Measurements from ENCODE around the gene ST6GAL2.

Gene ST6GAL2

GRCh38 chr2:106932644-106933043 lies 46.7 kb upstream of the ST6GAL2 start:
- ChIA-PET CTCF (no interaction called here), POLR2A (no interaction called here)
- TF ChIP-seq ZBTB1 (tag by site-specific recombination; IDR thresholded peaks at IDR 0.05) (no peak), OSR2 (tag by site-specific recombination; IDR thresholded peaks at IDR 0.05) (no peak), ZNF423 (tag by site-specific recombination; IDR thresholded peaks at IDR 0.05) (no peak), ZNF513 (tag by site-specific recombination; IDR thresholded peaks at IDR 0.05) (no peak), ZNF280D (tag by site-specific recombination; IDR thresholded peaks at IDR 0.05) (no peak), PRDM10 (tag by site-specific recombination; IDR thresholded peaks at IDR 0.05) (no peak)
- TF ChIP-seq, protein P1, sequence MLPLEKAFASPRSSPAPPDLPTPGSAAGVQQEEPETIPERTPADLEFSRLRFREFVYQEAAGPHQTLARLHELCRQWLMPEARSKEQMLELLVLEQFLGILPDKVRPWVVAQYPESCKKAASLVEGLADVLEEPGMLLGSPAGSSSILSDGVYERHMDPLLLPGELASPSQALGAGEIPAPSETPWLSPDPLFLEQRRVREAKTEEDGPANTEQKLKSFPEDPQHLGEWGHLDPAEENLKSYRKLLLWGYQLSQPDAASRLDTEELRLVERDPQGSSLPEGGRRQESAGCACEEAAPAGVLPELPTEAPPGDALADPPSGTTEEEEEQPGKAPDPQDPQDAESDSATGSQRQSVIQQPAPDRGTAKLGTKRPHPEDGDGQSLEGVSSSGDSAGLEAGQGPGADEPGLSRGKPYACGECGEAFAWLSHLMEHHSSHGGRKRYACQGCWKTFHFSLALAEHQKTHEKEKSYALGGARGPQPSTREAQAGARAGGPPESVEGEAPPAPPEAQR (tag by site-specific recombination; IDR thresholded peaks at IDR 0.05), result no peak
- TF ChIP-seq, protein P2, sequence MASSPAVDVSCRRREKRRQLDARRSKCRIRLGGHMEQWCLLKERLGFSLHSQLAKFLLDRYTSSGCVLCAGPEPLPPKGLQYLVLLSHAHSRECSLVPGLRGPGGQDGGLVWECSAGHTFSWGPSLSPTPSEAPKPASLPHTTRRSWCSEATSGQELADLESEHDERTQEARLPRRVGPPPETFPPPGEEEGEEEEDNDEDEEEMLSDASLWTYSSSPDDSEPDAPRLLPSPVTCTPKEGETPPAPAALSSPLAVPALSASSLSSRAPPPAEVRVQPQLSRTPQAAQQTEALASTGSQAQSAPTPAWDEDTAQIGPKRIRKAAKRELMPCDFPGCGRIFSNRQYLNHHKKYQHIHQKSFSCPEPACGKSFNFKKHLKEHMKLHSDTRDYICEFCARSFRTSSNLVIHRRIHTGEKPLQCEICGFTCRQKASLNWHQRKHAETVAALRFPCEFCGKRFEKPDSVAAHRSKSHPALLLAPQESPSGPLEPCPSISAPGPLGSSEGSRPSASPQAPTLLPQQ (tag by site-specific recombination; IDR thresholded peaks at IDR 0.05), result no peak
- Histone ChIP-seq H3K9me3 (ENCODE audit: control insufficient read depth, insufficient read depth, low read depth, low read length) (no peaks in the 10 kb centered on the region), H3K4me1 (ENCODE audit: control insufficient read depth, insufficient read depth, low read length) (no peaks in the 10 kb centered on the region), H3K27ac (ENCODE audit: extremely low read depth, low read depth, low read length) (no peak overlapping the region), H3K4me3 (ENCODE audit: low read depth, low read length) (no peak overlapping the region), H3K36me3 (ENCODE audit: control insufficient read depth in 2 of 2, insufficient read depth in 1 of 2, low read length in 2 of 2) (no peaks in the 10 kb centered on the region)

DNA sequence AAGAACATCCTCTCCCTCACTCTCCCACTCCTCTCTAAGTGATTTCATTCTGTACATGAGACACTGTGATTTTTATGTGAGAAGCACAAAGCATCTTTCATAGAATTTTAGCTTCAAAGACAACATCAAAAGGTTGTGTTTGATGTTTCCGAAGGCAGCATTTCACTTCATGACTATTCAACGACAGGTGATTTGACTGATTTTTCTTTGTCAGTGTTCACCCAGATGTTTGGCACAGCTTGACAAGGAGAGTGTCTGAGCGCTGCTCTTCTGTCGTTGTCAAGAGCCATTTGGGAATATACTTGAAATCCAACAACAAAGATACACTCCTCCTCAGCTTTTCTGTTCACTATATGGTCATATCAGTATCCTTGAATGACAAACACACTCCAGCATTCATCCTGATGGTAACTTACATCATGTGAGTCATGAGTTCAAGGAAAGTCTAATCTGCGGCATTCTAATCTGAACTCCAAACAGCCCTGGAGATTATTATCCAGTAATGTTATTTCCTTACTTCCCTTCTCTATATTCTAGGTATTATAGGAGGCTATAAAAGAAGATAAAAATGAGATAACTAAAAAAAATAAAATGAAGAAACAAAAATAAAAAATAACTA lies 45.9 kb upstream of the ST6GAL2 start:
- no peaks in the 10 kb centered on the region for H3K36me3 ChIP-seq (ENCODE audit: control insufficient read depth in 2 of 2, insufficient read depth in 1 of 2, low read length in 2 of 2)
- H3K4me1 ChIP-seq (ENCODE audit: control insufficient read depth, insufficient read depth, low read length), result no peaks in the 10 kb centered on the region
- TF ChIP-seq ZNF324 (tag by site-specific recombination; IDR thresholded peaks at IDR 0.05) (no peak), HOXC10 (CRISPR knock-in tag; IDR thresholded peaks at IDR 0.05) (no peak), REPIN1 (tag by site-specific recombination; IDR thresholded peaks at IDR 0.05; ENCODE audit: low read depth) (no peak), ZNF311 (tag by site-specific recombination; IDR thresholded peaks at IDR 0.05; ENCODE audit: borderline replicate concordance) (no peak), ZNF600 (tag by site-specific recombination; IDR thresholded peaks at IDR 0.05) (no peak), ZNF510 (tag by site-specific recombination; IDR thresholded peaks at IDR 0.05; ENCODE audit: insufficient replicate concordance) (no peak)
- TF ChIP-seq, protein P3, sequence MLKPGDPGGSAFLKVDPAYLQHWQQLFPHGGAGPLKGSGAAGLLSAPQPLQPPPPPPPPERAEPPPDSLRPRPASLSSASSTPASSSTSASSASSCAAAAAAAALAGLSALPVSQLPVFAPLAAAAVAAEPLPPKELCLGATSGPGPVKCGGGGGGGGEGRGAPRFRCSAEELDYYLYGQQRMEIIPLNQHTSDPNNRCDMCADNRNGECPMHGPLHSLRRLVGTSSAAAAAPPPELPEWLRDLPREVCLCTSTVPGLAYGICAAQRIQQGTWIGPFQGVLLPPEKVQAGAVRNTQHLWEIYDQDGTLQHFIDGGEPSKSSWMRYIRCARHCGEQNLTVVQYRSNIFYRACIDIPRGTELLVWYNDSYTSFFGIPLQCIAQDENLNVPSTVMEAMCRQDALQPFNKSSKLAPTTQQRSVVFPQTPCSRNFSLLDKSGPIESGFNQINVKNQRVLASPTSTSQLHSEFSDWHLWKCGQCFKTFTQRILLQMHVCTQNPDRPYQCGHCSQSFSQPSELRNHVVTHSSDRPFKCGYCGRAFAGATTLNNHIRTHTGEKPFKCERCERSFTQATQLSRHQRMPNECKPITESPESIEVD (tag by site-specific recombination; IDR thresholded peaks at IDR 0.05), result no peak
- CTCF ChIA-PET, result interaction anchor here (0.6 kb wide), 1 partner anchor 58 kb away, joined by 4 read pairs; no protein-coding TSS in a partner anchor
- POLR2A ChIA-PET, result no interaction called here
- H3K27ac ChIP-seq (ENCODE audit: extremely low read depth, low read depth, low read length), result no peak overlapping the region
- no peaks in the 10 kb centered on the region for H3K9me3 ChIP-seq (ENCODE audit: control insufficient read depth, insufficient read depth, low read depth, low read length)
- H3K4me3 ChIP-seq (ENCODE audit: low read depth, low read length), result no peak overlapping the region
